IPS DF 6.9 (cell line): Measurements from ENCODE around the gene MYH16.
"Not testable (repeated sequence)": the region's sequence is repeated elsewhere in the genome, so short reads cannot be mapped to it uniquely, and the experiment has no call there.

ENCODE experiments used
- DNase-seq: peaks from one replicate; pipeline ENCODE4 v3.0.0-alpha.2; 2013; ENCODE audit warnings: low read depth, low spot score
- H3K27ac ChIP-seq: one replicate; pipeline ENCODE4 v1.5.1; 2013; ENCODE audit warnings: low read length, control low read depth
- H3K27me3 ChIP-seq: 2 replicates; pipeline ENCODE4 v1.6.1; 2013; ENCODE audit warnings: mild to moderate bottlenecking, low read length; ENCODE audit not compliant: control insufficient read depth, insufficient read depth
- H3K36me3 ChIP-seq: 2 replicates; pipeline ENCODE4 v1.6.1; 2013; ENCODE audit warnings: low read length; ENCODE audit not compliant: control insufficient read depth, insufficient read depth
- H3K4me1 ChIP-seq: 2 replicates; pipeline ENCODE4 v1.6.1; 2013; ENCODE audit warnings: low read length; ENCODE audit not compliant: control insufficient read depth, insufficient read depth
- H3K4me3 ChIP-seq: 2 replicates; pipeline ENCODE4 v1.5.1; 2013; ENCODE audit warnings: mild to moderate bottlenecking, low read length
- H3K9me3 ChIP-seq: 2 replicates; pipeline ENCODE4 v1.6.1; 2013; ENCODE audit warnings: low read length, inconsistent platforms; ENCODE audit not compliant: control insufficient read depth, insufficient read depth
- WGBS: extraction: QIAGEN DNeasy Blood & Tissue Kit; methylation state at CpG from one replicate; pipeline ENCODE4 v1.1.7; 2013; ENCODE audit warnings: mixed read lengths, missing lambda C conversion rate; ENCODE audit not compliant: insufficient read length, insufficient coverage; 5-methylcytosine and 5-hydroxymethylcytosine counted together

MYH16 gene

GRCh38 chr7:99272476-99273045, at the start of gene MYH16:
TSS of gene MYH16 (plus strand) at chr7:99272839.
- no CpG with 5 or more reads among the region's 2 CpGs for WGBS
- no peaks in the 10 kb centered on the region for H3K27me3 ChIP-seq

GRCh38 chr7:99224263-99224898, 48.3 kb upstream of the MYH16 start:
- no CpG with 5 or more reads among the region's 15 CpGs for WGBS
- H3K4me1 ChIP-seq, H3K27ac ChIP-seq, H3K27me3 ChIP-seq, H3K36me3 ChIP-seq, H3K9me3 ChIP-seq, H3K4me3 ChIP-seq, DNase-seq: not testable (repeated sequence)

More at GRCh38 chr7:99272476-99273045, at the start of gene MYH16:
- no peaks in the 10 kb centered on the region for H3K9me3 ChIP-seq
- H3K4me3 ChIP-seq = no peak within 1 kb of the TSS
- no peaks in the 10 kb centered on the region for H3K36me3 ChIP-seq
- no peaks in the 10 kb centered on the region for H3K4me1 ChIP-seq
- no peak within 1 kb of the TSS for H3K27ac ChIP-seq
- no peak for DNase-seq

- WGBS = no CpG with 5 or more reads among the region's 2 CpGs
- H3K4me3 ChIP-seq = no peak overlapping the region
- no peaks in the 10 kb centered on the region for H3K27me3 ChIP-seq
- no peaks in the 10 kb centered on the region for H3K4me1 ChIP-seq
- DNase-seq = no peak
- no peaks in the 10 kb centered on the region for H3K36me3 ChIP-seq
- no peak overlapping the region for H3K27ac ChIP-seq
- no peaks in the 10 kb centered on the region for H3K9me3 ChIP-seq
Observed at GRCh38 chr7:99224899-99225265, 47.8 kb upstream of the MYH16 start.

- WGBS = no CpG with 5 or more reads among the region's 4 CpGs
Observed at GRCh38 chr7:99229234-99229633, 43.4 kb upstream of the MYH16 start.

GRCh38 chr7:99232082-99232770, 40.4 kb upstream of the MYH16 start:
- Histone ChIP-seq H3K9me3 (no peaks in the 10 kb centered on the region), H3K4me3 (no peak overlapping the region), H3K27ac (no peak overlapping the region), H3K27me3 (no peaks in the 10 kb centered on the region), H3K4me1 (no peaks in the 10 kb centered on the region), H3K36me3 (no peaks in the 10 kb centered on the region)
- DNase-seq = no peak
- 100% methylated on average over 1 of the region's 9 CpGs for WGBS

More at GRCh38 chr7:99229234-99229633, 43.4 kb upstream of the MYH16 start:
- Histone ChIP-seq H3K27me3 (no peaks in the 10 kb centered on the region), H3K4me1 (no peaks in the 10 kb centered on the region), H3K4me3 (no peak overlapping the region), H3K9me3 (no peaks in the 10 kb centered on the region), H3K36me3 (no peaks in the 10 kb centered on the region), H3K27ac (no peak overlapping the region)
- DNase-seq = no peak

- H3K9me3 ChIP-seq, H3K27ac ChIP-seq, H3K4me3 ChIP-seq, H3K4me1 ChIP-seq, DNase-seq, H3K27me3 ChIP-seq, H3K36me3 ChIP-seq: not testable (repeated sequence)
- no CpG with 5 or more reads among the region's 4 CpGs for WGBS
Observed at GRCh38 chr7:99232955-99233354, 39.7 kb upstream of the MYH16 start.

- no peak for DNase-seq
- H3K27me3 ChIP-seq = no peaks in the 10 kb centered on the region
- H3K4me1 ChIP-seq = no peaks in the 10 kb centered on the region
- no CpG with 5 or more reads among the region's 9 CpGs for WGBS
- no peaks in the 10 kb centered on the region for H3K9me3 ChIP-seq
- no peak overlapping the region for H3K27ac ChIP-seq
- H3K4me3 ChIP-seq = no peak overlapping the region
- H3K36me3 ChIP-seq = no peaks in the 10 kb centered on the region
Observed at GRCh38 chr7:99234185-99234584, 38.5 kb upstream of the MYH16 start.

- DNase-seq = no peak
- no peak overlapping the region for H3K4me3 ChIP-seq
- no peak overlapping the region for H3K27ac ChIP-seq
- no peaks in the 10 kb centered on the region for H3K36me3 ChIP-seq
- H3K27me3 ChIP-seq = no peaks in the 10 kb centered on the region
- H3K4me1 ChIP-seq = no peaks in the 10 kb centered on the region
- no CpG with 5 or more reads among the region's 12 CpGs for WGBS
- H3K9me3 ChIP-seq = no peaks in the 10 kb centered on the region
Observed at GRCh38 chr7:99235925-99236324, 36.7 kb upstream of the MYH16 start.

GRCh38 chr7:99237876-99238275, 34.8 kb upstream of the MYH16 start:
- not testable (repeated sequence) for H3K4me3 ChIP-seq, H3K27ac ChIP-seq, H3K36me3 ChIP-seq, DNase-seq, H3K27me3 ChIP-seq, H3K4me1 ChIP-seq, H3K9me3 ChIP-seq
- WGBS = no CpG with 5 or more reads among the region's 1 CpG

GRCh38 chr7:99238558-99239341, 33.9 kb upstream of the MYH16 start:
- no peak for DNase-seq
- Histone ChIP-seq H3K4me3 (no peak overlapping the region), H3K27ac (no peak overlapping the region), H3K27me3 (no peaks in the 10 kb centered on the region), H3K9me3 (no peaks in the 10 kb centered on the region), H3K4me1 (no peaks in the 10 kb centered on the region), H3K36me3 (no peaks in the 10 kb centered on the region)
- no CpG with 5 or more reads among the region's 15 CpGs for WGBS
